ENCODE results near the gene ANKRD29.

DNA sequence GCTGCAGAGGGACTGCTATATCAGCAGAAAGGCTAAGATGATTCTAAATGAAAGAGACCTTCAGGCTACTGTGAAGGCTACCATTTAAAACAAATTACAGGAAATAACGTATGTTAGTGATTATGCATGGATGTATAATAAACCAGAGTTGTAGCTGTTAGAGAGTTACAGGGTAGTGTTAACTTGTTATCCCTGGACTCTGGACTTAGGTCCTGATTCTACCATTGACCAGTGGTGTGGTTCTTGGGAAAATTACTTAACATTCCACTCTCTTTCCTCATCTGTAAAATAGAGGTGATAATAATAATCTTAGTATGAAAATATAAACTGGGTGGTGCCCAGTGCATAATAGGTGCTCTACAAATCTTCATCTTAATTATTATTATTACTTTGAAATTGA is 48.7 kb upstream of the ANKRD29 start:
- TF ChIP-seq, protein P1, sequence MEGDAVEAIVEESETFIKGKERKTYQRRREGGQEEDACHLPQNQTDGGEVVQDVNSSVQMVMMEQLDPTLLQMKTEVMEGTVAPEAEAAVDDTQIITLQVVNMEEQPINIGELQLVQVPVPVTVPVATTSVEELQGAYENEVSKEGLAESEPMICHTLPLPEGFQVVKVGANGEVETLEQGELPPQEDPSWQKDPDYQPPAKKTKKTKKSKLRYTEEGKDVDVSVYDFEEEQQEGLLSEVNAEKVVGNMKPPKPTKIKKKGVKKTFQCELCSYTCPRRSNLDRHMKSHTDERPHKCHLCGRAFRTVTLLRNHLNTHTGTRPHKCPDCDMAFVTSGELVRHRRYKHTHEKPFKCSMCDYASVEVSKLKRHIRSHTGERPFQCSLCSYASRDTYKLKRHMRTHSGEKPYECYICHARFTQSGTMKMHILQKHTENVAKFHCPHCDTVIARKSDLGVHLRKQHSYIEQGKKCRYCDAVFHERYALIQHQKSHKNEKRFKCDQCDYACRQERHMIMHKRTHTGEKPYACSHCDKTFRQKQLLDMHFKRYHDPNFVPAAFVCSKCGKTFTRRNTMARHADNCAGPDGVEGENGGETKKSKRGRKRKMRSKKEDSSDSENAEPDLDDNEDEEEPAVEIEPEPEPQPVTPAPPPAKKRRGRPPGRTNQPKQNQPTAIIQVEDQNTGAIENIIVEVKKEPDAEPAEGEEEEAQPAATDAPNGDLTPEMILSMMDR (IDR thresholded peaks at IDR 0.05): no peak
- TF ChIP-seq POLR2AphosphoS5 (IDR thresholded peaks at IDR 0.05) (no peak), POLR2A (IDR thresholded peaks at IDR 0.05) (no peak), EP300 (IDR thresholded peaks at IDR 0.05; ENCODE audit: low read depth) (no peak)
